NCI-H2171 (cell line): ENCODE results near the gene OR6J1.
A peak's percentile ranks its signal among the peaks of the same experiment; 100 is the strongest.
"Not testable (repeated sequence)": the region's sequence is repeated elsewhere in the genome, so short reads cannot be mapped to it uniquely, and the experiment has no call there.

Experiments
- DNase-seq: peaks from one replicate; lab custom pipeline; 2025; lab: John Stamatoyannopoulos, UW

Gene OR6J1

DNA sequence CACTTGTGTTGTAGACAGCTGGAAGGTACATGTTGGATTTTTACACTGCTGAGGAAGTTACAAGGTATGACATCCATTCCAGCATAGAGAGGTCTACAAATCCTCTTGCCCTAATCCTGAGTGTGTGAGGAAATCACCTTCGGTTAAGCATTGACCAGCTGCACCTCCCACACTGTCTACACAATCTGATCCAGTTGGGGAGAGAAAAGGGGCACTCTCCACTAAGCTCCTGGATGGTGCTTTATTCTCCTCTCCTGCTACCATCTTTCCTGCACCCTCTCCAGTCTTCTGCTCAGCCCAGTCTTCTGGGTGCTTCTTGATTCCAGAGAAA lies at the start of gene OR6J1:
Gene OR6J1 (minus strand): TSS at position 48 of the 331 bp plus-strand sequence. CDS start 9,541 bp downstream, outside the sequence.
- DNase-seq, result no peak

- DNase-seq, result no peak
Measured at GRCh38 chr14:22692194-22692593, 48.0 kb upstream of the OR6J1 start.

- DNase-seq, result no peak
Measured at GRCh38 chr14:22691171-22691570, 47.0 kb upstream of the OR6J1 start.

DNA sequence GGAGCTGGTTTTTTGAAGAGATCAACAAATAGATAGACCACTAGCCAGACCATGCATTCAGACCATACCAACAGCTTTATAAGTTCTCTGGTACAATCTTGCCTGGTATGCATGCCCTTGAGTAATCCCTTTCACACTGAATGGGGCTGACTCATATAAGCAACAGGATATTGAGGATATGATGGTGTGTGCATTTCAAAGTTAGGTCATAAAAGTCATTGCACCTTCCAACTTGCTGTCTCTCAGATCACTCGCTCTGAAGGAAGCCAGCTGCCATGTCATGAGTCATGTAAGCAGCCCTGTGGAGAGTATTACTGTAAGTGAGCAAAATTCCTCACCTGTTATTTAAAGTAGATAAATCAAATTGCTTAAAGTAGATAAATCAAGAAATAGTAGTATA lies 45.0 kb upstream of the OR6J1 start:
- no peak for DNase-seq

- not testable (repeated sequence) for DNase-seq
Measured at GRCh38 chr14:22687969-22688368, 43.8 kb upstream of the OR6J1 start.

DNA sequence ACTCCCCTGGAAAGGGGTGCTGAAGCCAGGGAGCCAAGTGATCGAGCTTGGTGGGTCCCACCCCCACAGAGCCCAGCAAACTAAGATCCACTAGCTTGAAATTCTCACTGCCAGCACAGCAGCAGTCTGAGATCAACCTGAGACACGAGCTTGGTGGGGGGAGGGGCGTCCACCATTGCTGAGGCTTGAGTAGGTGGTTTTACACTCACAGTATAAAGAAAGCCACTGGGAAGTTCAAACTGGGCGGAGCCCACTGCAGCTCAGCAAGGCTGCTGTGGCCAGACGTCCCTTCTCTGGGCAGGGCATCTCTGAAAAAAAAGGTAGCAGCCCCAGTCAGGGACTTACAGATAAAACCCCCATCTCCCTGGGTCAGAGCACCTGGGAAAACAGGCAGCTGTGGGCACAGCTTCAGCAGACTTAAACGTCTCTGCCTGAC lies 42.0 kb upstream of the OR6J1 start:
- DNase-seq, result not testable (repeated sequence)

GRCh38 chr14:22685467-22685866 lies 41.3 kb upstream of the OR6J1 start:
- DNase-seq, result peak; percentile 36

GRCh38 chr14:22683428-22683827 lies 39.3 kb upstream of the OR6J1 start:
- not testable (repeated sequence) for DNase-seq

GRCh38 chr14:22678221-22678620 lies 34.1 kb upstream of the OR6J1 start:
- DNase-seq, result no peak

DNA sequence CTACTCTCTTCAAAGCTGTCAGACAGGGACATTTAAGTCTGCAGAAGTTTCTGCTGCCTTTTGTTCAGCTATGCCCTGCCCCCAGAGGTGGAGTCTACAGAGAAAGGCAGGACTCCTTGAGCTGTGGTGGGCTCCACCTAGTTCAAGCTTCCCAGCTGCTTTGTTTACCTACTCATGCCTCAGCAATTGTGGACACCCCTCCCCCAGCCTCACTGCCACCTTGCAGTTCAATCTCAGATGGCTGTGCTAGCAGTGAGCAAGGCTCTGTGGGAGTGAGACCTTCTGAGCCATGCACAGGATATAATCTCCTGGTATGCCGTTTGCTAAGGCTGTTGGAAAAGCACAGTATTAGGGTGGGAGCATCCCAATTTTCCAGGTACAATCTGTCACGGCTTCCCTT lies 33.4 kb upstream of the OR6J1 start:
- not testable (repeated sequence) for DNase-seq

GRCh38 chr14:22671622-22672021 lies 27.5 kb upstream of the OR6J1 start:
- no peak for DNase-seq

GRCh38 chr14:22668863-22669262 lies 24.7 kb upstream of the OR6J1 start:
- no peak for DNase-seq

- no peak for DNase-seq
Measured at GRCh38 chr14:22668417-22668816, 24.3 kb upstream of the OR6J1 start.

DNA sequence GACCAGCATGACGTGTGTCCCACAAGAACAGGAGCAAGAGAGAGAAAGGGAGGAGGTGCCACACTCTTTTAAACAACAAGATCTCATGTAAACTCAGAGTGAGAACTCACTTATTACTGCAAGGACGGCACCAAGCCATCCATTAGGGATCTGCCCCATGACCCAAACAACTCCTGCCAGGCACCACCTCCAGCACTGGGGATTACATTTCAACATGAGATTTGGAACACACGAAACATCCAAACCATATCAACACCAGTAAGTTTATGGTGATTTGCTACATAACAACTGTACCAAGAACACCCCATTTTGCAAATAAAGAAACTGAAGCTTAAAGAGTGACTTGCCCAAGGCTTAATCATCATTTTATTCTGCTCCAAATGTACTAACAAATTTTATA lies 23.7 kb upstream of the OR6J1 start:
- no peak for DNase-seq

DNA sequence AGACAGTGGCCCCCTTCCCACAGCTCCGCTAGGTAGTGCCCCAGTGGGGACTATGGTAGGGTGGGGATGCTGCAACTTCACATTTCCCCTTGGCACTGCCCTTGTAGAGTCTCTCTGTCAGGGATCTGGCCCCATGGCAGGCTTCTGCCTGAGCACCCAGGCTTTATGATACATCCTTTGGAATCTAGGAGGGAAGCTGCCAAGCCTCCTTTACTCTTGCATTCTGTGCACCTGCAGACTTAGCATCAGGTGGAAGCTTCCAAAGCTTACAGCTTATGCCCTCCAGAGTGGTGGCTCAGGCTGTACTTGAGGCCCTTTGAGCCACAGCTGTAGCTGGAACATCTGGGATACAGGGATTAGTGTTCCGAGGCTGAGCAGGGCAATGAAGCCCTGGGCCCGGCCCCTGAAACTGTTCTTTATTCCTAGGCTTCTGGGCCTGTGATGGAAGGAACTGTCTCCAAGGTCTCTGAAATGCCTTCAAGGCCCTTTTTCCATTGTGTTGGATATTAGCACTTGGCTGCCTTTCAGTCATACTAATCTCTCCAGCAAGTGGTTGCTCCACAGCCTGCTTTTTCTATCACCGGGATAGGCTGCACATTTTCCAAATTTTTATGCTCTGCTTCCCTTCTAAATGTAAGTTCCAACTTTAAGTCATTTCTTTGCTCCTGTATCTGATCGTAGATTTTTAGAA lies 22.2 kb upstream of the OR6J1 start:
- DNase-seq, result no peak

GRCh38 chr14:22664261-22664660 lies 20.1 kb upstream of the OR6J1 start:
- DNase-seq, result no peak

GRCh38 chr14:22660654-22661053 lies 16.5 kb upstream of the OR6J1 start:
- DNase-seq, result no peak

GRCh38 chr14:22658946-22659345 lies 14.8 kb upstream of the OR6J1 start:
- DNase-seq, result no peak

GRCh38 chr14:22657861-22658260 lies 13.7 kb upstream of the OR6J1 start:
- DNase-seq, result no peak

DNA sequence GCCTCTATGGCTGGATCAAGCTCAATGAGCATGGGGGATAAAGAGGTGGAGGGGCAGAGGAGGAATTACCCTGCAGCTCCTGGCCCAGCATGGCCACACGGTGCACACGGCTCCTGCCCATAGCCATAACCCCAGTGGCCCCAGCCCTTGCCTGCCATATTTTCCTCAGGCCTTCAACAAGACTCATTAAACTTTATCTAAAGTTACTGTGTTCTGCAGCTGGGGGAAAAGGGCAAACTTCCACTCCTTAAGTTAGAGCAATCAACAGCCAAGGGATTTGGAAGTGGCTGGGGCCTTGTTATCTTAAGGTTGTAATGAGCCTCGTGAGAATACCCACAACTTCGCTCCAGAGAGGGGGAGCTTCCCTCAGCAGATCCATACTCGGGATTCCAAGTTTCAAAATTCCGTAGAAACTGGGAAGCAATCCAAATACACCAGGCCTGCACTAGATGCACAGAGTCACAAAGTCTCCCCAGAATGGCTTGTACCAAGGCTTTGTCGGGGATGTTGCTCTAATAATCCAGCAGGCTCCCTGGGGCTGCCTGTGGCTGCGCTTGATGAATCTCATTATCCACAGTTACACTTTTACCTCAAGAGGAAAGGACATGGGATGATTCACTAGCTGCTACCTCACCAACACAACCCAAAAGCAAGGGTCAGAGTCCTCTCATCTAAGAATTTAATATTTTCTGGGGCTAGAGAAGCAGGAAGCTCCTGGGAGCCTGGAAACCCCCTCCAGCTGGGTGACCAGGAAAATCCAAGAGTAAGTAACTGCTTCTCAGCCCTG lies 13.0 kb upstream of the OR6J1 start:
- no peak for DNase-seq

DNA sequence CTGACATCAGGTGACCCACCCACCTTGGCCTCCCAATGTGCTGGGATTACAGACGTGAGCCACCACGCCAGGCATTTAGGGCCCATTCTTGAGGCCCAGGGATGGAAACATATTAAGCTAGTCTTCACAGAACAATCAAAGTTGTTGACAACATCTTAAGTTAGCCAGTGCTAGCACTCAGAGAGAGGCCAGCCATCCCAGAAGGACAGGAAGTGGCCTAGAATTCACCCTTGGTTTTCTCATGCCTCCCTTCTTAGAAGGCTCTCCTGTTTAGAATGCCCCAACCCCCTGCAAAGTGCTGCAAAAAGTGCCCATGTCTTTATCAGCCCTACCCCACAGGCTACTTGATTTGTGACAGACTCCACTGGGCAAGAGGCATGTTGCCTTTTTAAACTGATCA lies 12.1 kb upstream of the OR6J1 start:
- no peak for DNase-seq

DNA sequence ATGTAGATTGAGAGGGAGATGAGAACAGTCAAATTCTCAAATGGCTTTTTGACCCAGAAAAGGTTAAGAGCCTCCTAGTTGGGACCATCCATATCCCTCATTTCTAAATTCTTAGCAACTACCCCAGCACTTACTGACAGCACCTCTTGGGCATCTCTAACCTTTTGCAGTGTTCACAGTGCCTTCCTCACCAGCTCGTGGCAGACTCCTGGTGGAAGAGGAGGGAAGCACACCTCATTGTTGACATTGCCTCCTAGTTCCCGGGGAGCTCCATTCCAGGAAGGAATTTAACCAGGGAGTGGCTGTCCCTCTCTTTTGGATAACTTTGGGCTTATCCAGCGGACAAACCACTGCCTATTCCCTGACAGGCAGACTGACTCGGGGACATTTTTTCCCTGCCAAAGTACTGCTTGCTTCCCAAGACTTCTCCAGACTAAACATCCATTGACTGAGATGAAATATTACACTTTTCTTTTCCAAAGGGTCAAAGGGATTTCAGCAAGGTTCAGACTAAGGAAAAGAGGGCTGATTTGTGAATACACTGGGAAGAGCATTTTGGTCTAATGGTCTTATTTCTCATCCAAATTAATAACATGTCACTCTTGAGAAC lies 9.0 kb upstream of the OR6J1 start:
- peak; percentile 87 for DNase-seq

DNA sequence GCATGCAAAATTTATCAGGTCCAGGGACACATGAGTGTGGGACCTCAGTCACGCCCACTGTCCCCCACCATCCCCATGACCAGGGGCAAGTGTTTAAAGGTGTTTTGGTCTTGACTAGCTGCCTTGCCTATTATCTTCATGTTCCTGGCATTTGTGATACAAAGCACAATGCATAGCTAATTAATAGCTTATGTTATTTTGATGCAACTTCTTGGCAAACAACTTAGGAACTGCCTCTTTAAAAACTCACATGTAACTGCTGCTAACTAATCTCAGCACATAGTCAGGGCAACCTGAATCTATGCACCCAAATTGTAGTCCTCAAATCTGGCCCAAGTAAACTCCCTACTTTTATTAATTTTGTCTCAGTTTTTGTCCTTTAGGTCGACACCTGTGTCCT lies 7.4 kb upstream of the OR6J1 start:
- DNase-seq, result no peak
